Mucosa of stomach (tissue), 1 donor: ENCODE results near the gene ESRRG.

Source experiments
- H3K27me3 ChIP-seq: one replicate; pipeline ENCODE4 v1.7.0; 2013; ENCODE audit warnings: mild to moderate bottlenecking, low read length; ENCODE audit not compliant: control insufficient read depth, insufficient read depth
- H3K36me3 ChIP-seq: one replicate; pipeline ENCODE4 v1.7.0; 2013; ENCODE audit warnings: low read length; ENCODE audit not compliant: control insufficient read depth, insufficient read depth
- H3K4me1 ChIP-seq: one replicate; pipeline ENCODE4 v1.7.0; 2013; ENCODE audit warnings: mild to moderate bottlenecking, low read length; ENCODE audit not compliant: control insufficient read depth, insufficient read depth
- H3K4me3 ChIP-seq: one replicate; pipeline ENCODE4 v1.7.0; 2013; ENCODE audit warnings: low read length
- H3K9ac ChIP-seq: one replicate; pipeline ENCODE4 v1.7.0; 2013; ENCODE audit warnings: mild to moderate bottlenecking, low read length, moderate library complexity
- H3K9me3 ChIP-seq: one replicate; pipeline ENCODE4 v1.7.0; 2013; ENCODE audit warnings: mild to moderate bottlenecking, low read length, moderate library complexity; ENCODE audit not compliant: control insufficient read depth
- donor health status: Pancreatic carcinoma.

The ESRRG gene

DNA sequence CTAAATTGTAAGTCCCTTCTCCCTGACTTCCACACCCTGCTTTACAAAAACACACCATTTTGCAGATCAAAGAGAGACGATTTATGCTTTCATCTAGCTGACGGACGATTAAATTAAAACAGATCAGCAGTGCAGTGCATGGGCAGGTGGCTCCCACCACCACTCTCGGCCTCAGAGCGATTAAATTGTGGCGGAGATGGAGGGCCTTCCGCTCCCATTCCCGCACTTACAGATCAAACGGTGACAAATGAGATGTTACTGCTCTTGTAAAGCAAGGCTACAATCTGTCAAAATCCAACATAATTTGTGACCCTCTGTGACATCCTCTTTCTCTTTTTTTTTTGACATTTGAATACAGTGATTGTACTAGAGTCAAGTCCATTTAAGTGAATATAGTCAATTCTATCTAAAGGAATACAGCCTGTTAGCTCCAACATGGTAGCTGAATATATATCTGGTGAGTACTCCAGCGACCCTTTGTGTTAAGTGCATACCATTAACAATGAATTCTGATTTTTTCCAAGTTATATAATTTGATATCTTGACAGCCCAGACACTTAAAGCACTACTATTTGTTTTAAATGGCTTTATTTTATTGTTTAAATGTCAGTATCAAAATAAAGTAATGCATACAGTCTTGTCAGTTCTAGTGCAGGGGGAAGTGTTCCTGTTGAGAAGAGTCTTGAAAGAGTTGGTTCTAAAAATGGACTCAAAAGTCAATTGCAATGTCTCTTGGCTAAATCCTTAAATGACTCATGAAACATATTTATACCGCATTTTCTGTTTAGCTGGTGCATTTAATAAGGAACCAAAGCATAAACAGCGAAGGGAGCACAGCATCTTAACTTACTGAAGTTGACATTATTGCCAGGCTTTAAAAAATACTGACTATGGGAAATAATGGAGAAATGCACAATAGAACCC lies 109.0 kb downstream of the ESRRG start:
- Histone ChIP-seq H3K36me3 (no peaks in the 10 kb centered on the region), H3K27me3 (no peaks in the 10 kb centered on the region), H3K9me3 (no peaks in the 10 kb centered on the region), H3K4me3 (no peak overlapping the region), H3K4me1 (no peaks in the 10 kb centered on the region), H3K9ac (no peak overlapping the region)

DNA sequence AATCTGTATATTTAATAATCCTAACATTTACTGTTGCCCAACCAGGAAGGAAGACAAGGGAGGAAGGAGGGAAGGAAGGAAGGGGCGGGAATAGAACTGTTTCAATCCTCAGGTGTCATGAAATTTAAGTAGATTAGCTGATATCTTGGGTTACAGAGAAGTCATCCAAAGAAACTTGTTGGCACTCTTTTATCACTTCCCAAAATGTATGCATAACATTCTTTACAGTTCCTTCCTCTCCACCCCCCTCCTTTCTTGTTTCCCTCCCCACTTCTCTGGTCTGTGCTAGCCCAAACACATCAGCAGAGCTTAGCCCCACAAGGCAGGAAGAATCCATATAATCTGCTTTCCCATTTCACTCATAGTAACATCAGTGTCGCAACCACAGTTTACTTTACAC lies 110.9 kb downstream of the ESRRG start:
- Histone ChIP-seq H3K4me3 (no peak overlapping the region), H3K4me1 (no peaks in the 10 kb centered on the region), H3K27me3 (no peaks in the 10 kb centered on the region), H3K9ac (no peak overlapping the region), H3K9me3 (no peaks in the 10 kb centered on the region), H3K36me3 (no peaks in the 10 kb centered on the region)

- no peaks in the 10 kb centered on the region for H3K9me3 ChIP-seq
- H3K36me3 ChIP-seq: no peaks in the 10 kb centered on the region
Measured at GRCh38 chr1:216607067-216607697, 116.0 kb downstream of the ESRRG start.

DNA sequence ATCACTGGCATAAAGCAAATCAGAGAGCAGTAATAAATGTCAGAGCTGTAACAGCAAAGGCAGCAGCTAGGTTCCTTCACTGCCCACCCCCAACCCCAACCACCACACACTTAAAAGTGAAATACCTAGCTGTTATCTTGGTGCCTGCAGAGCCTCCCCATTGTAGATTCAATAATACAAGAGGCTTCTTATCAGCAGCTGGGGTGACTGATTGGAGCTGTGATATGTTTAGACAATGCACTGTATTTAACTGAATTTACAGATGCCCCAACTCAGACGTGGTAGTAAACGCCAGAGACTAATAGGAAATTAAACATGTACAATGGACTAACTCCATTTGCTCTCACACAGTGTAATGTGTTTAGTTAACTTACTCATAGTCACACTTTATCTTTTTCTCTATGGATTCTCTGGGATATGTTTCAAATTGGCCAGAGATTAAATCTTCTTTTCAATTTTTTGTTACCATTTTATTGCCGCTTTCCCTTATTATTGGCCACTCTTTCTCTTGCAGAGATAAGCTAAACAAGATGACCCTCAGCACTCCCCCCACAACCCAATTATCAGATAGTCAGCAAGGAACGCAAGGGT lies 117.1 kb downstream of the ESRRG start:
- Histone ChIP-seq H3K4me3 (no peak overlapping the region), H3K9me3 (no peaks in the 10 kb centered on the region), H3K9ac (no peak overlapping the region), H3K27me3 (no peaks in the 10 kb centered on the region), H3K36me3 (no peaks in the 10 kb centered on the region), H3K4me1 (no peaks in the 10 kb centered on the region)

More at GRCh38 chr1:216607067-216607697, 116.0 kb downstream of the ESRRG start:
- no peaks in the 10 kb centered on the region for H3K27me3 ChIP-seq
- H3K4me1 ChIP-seq: no peaks in the 10 kb centered on the region
- no peak overlapping the region for H3K9ac ChIP-seq
- no peak overlapping the region for H3K4me3 ChIP-seq

- Histone ChIP-seq H3K9me3 (no peaks in the 10 kb centered on the region), H3K9ac (no peak overlapping the region), H3K4me3 (no peak overlapping the region), H3K4me1 (no peaks in the 10 kb centered on the region), H3K36me3 (no peaks in the 10 kb centered on the region), H3K27me3 (no peaks in the 10 kb centered on the region)
Measured at GRCh38 chr1:216604771-216605170, 118.5 kb downstream of the ESRRG start.

DNA sequence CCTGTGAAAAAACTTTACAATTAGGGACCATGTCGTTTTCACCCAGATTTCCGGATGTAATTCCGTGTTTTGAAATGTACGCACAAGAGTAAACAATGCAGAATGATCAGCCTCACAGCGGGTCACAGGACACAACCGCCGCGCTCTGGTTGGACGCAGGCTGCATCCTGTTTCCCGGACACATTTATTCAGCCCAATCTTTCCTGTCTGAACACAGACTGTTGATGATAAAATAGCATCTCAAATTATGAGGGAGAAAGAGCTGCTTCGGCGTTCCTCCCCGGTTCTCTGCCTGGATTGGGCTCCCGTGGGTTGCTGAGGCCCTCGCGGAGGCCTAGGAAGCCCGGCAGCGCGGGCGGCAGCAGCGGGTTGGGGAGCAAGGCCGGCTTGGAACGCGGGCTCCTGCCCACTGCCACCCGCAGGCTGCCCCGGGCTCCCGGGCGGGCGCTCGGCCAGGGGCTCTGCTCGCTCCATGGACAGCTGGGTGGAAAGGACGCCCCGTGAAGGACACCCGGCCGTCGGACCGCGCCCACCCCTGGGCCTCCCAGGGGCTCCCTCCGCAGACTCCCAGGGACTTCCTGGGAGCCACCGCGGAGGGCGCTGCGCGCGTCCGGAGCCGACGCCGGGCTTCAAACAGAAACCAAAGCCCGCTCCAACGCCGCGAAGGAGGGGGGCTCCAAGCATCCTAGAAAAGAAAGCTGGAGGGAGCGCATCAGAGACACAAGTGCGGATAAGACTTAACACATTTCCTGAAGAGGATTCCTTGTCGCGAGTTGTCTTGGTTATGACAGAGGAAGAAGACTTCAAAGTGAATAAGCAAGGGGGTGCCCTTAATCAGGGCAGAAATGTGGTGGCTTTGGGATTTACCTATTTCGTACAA lies 122.3 kb downstream of the ESRRG start:
- Histone ChIP-seq H3K9ac (peak overlapping the region; percentile 95), H3K4me3 (peak overlapping the region; percentile 66), H3K27me3 (no peaks in the 10 kb centered on the region), H3K4me1 (no peaks in the 10 kb centered on the region), H3K36me3 (no peaks in the 10 kb centered on the region), H3K9me3 (no peaks in the 10 kb centered on the region)

DNA sequence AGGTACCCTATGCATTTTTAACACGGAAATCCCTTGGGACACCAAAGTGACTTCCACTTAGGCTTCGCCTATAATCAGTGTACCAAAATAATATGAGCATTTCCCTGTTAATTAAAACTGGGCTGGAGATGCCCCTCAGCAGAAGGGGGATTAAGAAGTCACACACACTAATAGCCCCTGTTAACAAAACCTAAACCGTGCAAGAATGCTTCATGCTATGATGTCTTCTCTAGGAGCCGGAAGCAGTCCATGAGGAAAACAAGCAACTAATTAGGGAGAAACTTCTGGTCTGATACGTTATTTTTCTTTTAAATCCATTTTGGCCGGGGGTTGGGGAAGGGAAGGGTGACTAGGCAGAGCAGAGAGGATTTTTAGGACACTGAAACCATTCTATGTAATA lies 123.4 kb downstream of the ESRRG start:
- H3K36me3 ChIP-seq: no peaks in the 10 kb centered on the region
- H3K4me3 ChIP-seq: no peak overlapping the region
- H3K9ac ChIP-seq: no peak overlapping the region
- H3K9me3 ChIP-seq: no peaks in the 10 kb centered on the region
- H3K4me1 ChIP-seq: no peaks in the 10 kb centered on the region
- no peaks in the 10 kb centered on the region for H3K27me3 ChIP-seq

GRCh38 chr1:216598448-216598847 lies 124.8 kb downstream of the ESRRG start:
- H3K4me1 ChIP-seq: no peaks in the 10 kb centered on the region
- no peak overlapping the region for H3K9ac ChIP-seq
- H3K27me3 ChIP-seq: no peaks in the 10 kb centered on the region
- no peak overlapping the region for H3K4me3 ChIP-seq
- no peaks in the 10 kb centered on the region for H3K36me3 ChIP-seq
- H3K9me3 ChIP-seq: no peaks in the 10 kb centered on the region

DNA sequence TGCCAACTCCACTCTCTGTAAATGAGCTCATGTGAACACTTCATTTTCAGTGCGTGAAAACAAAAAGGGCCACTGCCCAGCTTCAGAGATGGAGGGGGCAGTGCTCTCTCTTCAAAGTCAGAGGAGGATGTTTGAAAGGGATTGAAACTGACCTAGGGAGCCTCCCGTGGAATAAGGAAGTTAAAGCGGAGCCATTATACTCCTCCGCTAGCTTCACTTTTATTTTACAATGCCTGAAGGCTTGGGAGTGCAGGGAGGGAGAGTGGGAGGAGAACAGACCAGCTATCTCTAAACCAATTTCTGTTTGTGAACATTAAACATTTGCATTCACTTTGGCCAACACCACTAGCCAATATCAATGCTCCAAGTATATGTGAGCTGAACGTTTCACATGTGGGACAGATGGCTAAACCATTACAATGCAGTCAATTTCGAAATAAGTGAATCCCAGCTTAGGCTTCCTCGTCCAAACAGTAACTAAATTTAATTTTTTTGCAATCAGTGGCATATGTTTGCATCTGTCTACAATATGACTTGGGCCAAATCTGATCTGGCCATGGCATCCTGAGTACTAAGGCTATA lies 126.9 kb downstream of the ESRRG start:
- Histone ChIP-seq H3K4me1 (no peaks in the 10 kb centered on the region), H3K9me3 (no peaks in the 10 kb centered on the region), H3K4me3 (no peak overlapping the region), H3K9ac (no peak overlapping the region), H3K27me3 (no peaks in the 10 kb centered on the region), H3K36me3 (no peaks in the 10 kb centered on the region)

GRCh38 chr1:216587715-216588114 lies 135.5 kb downstream of the ESRRG start:
- no peaks in the 10 kb centered on the region for H3K9me3 ChIP-seq
- no peak overlapping the region for H3K4me3 ChIP-seq
- no peaks in the 10 kb centered on the region for H3K36me3 ChIP-seq
- no peaks in the 10 kb centered on the region for H3K27me3 ChIP-seq
- H3K4me1 ChIP-seq: no peaks in the 10 kb centered on the region
- H3K9ac ChIP-seq: no peak overlapping the region

DNA sequence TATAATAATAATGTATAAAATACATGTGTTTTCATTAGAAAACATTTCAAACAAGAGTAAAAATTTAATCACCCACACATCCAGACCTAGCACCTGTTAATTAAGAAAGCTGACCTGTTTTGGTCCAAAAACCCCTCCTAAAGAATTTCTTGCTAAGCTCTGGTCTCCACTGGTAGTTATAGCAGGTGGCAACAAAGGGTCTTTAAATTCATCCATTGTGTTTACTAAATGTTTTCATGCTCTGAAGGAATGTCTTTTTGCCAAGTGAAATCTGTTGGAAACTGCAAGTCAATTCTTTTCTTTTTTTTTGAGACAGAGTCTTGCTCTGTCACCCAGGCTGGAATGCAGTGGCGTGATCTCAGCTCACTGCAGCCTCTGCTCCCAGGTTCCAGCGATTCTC lies 141.1 kb downstream of the ESRRG start:
- Histone ChIP-seq H3K4me3 (no peak overlapping the region), H3K4me1 (no peaks in the 10 kb centered on the region), H3K36me3 (no peaks in the 10 kb centered on the region), H3K9ac (no peak overlapping the region), H3K27me3 (no peaks in the 10 kb centered on the region), H3K9me3 (no peaks in the 10 kb centered on the region)
